CD14-positive monocyte (primary cell): ENCODE data around the gene PAM16. TPM values are rescaled to one million over a fixed set of nuclear protein-coding genes. Genes with fewer than 3 reads are reported as not detected.

Experiments
- DNase-seq, 3 donors: peaks; one replicate each; pipeline ENCODE4 v3.0.0-alpha.2; 2011 to 2022
- H2AFZ ChIP-seq: 2 replicates; pipeline ENCODE4 v1.6.0; 2012; ENCODE audit warnings: mild to moderate bottlenecking, low read depth, low read length, inconsistent platforms; ENCODE audit not compliant: insufficient read depth, poor library complexity, severe bottlenecking
- H3K27ac ChIP-seq, 2 donors: 1 replicate in 1 of 2; 2 replicates in 1 of 2; pipeline ENCODE4 v1.5.1; 2012 to 2013; ENCODE audit warnings: low read length in 2 of 2, control low read depth in 1 of 2, inconsistent platforms in 1 of 2, low read depth in 1 of 2, mild to moderate bottlenecking in 1 of 2
- H3K27me3 ChIP-seq, 2 donors: one replicate each; pipeline versions ENCODE4 v1.6.0 to v1.6.1; 2011 to 2013; ENCODE audit warnings: low read length in 2 of 2; ENCODE audit not compliant: control insufficient read depth in 2 of 2, insufficient read depth in 2 of 2
- H3K36me3 ChIP-seq, 2 donors: replicated peaks in 1 of 2; 1 replicate in 1 of 2; 2 replicates in 1 of 2; pipeline versions ENCODE4 v1.5.1 to v1.6.1; 2012 to 2013; ENCODE audit warnings: low read length in 2 of 2, control low read depth in 1 of 2, inconsistent platforms in 1 of 2, mild to moderate bottlenecking in 1 of 2; ENCODE audit not compliant: insufficient read depth in 2 of 2, control insufficient read depth in 1 of 2
- H3K4me1 ChIP-seq, 2 donors: 1 replicate in 1 of 2; 2 replicates in 1 of 2; pipeline versions ENCODE4 v1.5.1 to v1.6.1; 2012 to 2013; ENCODE audit warnings: low read length in 2 of 2, control low read depth in 1 of 2, inconsistent platforms in 1 of 2, mild to moderate bottlenecking in 1 of 2, moderate library complexity in 1 of 2; ENCODE audit not compliant: insufficient read depth in 2 of 2, control insufficient read depth in 1 of 2
- H3K4me2 ChIP-seq: replicated peaks from 2 replicates; pipeline ENCODE3; 2012; ENCODE audit warnings: low read length, moderate library complexity, mild to moderate bottlenecking; ENCODE audit not compliant: poor library complexity, severe bottlenecking; ENCODE audit errors: extremely low read depth
- H3K4me3 ChIP-seq, 3 experiments: fragments of 200-600 bp in 1 of 3; sonication (generic) in 1 of 3; replicated peaks in 1 of 3; 1 replicate in 2 of 3; 2 replicates in 1 of 3; pipeline ENCODE4 v1.5.1; 2011 to 2013; ENCODE audit warnings: low read length in 3 of 3, mild to moderate bottlenecking in 3 of 3, control low read depth in 2 of 3, low read depth in 2 of 3, inconsistent platforms in 1 of 3, moderate library complexity in 1 of 3
- H3K79me2 ChIP-seq: 2 replicates; pipeline ENCODE4 v1.6.0; 2012; ENCODE audit warnings: mild to moderate bottlenecking, control low read depth, inconsistent platforms, low read length, moderate library complexity; ENCODE audit not compliant: insufficient read depth
- H3K9ac ChIP-seq: 2 replicates; pipeline ENCODE4 v1.6.0; 2017; ENCODE audit warnings: low read length, mild to moderate bottlenecking; ENCODE audit not compliant: insufficient read depth, poor library complexity, severe bottlenecking
- H3K9me3 ChIP-seq, 2 donors: replicated peaks in 1 of 2; 1 replicate in 1 of 2; 2 replicates in 1 of 2; pipeline versions ENCODE4 v1.5.1 to v1.6.1; 2012 to 2013; ENCODE audit warnings: low read length in 2 of 2, control low read depth in 1 of 2; ENCODE audit not compliant: control insufficient read depth in 1 of 2, insufficient read depth in 1 of 2
- H4K20me1 ChIP-seq: 2 replicates; pipeline ENCODE4 v1.6.0; 2012; ENCODE audit warnings: mild to moderate bottlenecking, low read length, control low read depth, moderate library complexity; ENCODE audit not compliant: insufficient read depth
- H3K27ac Mint-ChIP-seq, 7 donors: one replicate each; pipeline ENCODE4 v1.8.0; 2020; ENCODE audit warnings: mild to moderate bottlenecking in 7 of 7, mixed read lengths in 7 of 7, moderate library complexity in 6 of 7, inconsistent platforms in 2 of 7
- H3K27me3 Mint-ChIP-seq, 3 donors: one replicate each; pipeline ENCODE4 v1.8.0; 2021 to 2022; ENCODE audit warnings: low read depth in 3 of 3, mild to moderate bottlenecking in 3 of 3, mixed read lengths in 3 of 3, moderate library complexity in 3 of 3, inconsistent platforms in 1 of 3
- H3K36me3 Mint-ChIP-seq, 2 donors: one replicate each; pipeline ENCODE4 v1.8.0; 2020; ENCODE audit warnings: mixed read lengths in 2 of 2, inconsistent platforms in 1 of 2, mild to moderate bottlenecking in 1 of 2
- H3K4me1 Mint-ChIP-seq: one replicate; pipeline ENCODE4 v1.8.0; 2020; ENCODE audit warnings: mild to moderate bottlenecking, mixed read lengths
- H3K4me3 Mint-ChIP-seq, 2 donors: one replicate each; pipeline ENCODE4 v1.8.0; 2020; ENCODE audit warnings: mild to moderate bottlenecking in 2 of 2, mixed read lengths in 2 of 2, moderate library complexity in 1 of 2
- H3K9me3 Mint-ChIP-seq, 7 donors: one replicate each; pipeline ENCODE4 v1.8.0; 2020 to 2022; ENCODE audit warnings: mixed read lengths in 7 of 7, mild to moderate bottlenecking in 6 of 7, moderate library complexity in 6 of 7, inconsistent platforms in 2 of 7
- WGBS: methylation state at CpG from one replicate; pipeline ENCODE4 v1.1.5; 2013; ENCODE audit warnings: missing lambda C conversion rate; ENCODE audit not compliant: insufficient coverage; 5-methylcytosine and 5-hydroxymethylcytosine counted together
- intact Hi-C, 2 donors: fragments of 100-400 bp; cut with micrococcal nuclease; formaldehyde crosslinking; loops; one replicate each; pipeline versions ENCODE4 v1.15.0 to v1.15.1; 2023
- polyA plus RNA-seq, 3 donors: library from polyadenylated mRNA; depleted of rRNA in 1 of 3; unstranded in 2 of 3; stranded (reverse) in 1 of 3; fragments of 300-500 nt in 2 of 3; fragments of >200 nt in 1 of 3; fragmentation: Illumina TruSeq in 2 of 3; gene quantifications; 1 replicate in 2 of 3; 2 replicates in 1 of 3; pipeline ENCODE4 v1.2.3, GENCODE V29; 2012 to 2021
- TF ChIP-seq, protein P1 (sequence below): fragments of 200-600 bp; IDR thresholded peaks from one replicate; pipeline ENCODE4 v1.8.0; 2022; ENCODE audit warnings: antibody characterized with exemption, mild to moderate bottlenecking

The PAM16 gene
- polyA plus RNA-seq, 3 donors: 34.3 to 37.6 (median 34.7) TPM

DNA sequence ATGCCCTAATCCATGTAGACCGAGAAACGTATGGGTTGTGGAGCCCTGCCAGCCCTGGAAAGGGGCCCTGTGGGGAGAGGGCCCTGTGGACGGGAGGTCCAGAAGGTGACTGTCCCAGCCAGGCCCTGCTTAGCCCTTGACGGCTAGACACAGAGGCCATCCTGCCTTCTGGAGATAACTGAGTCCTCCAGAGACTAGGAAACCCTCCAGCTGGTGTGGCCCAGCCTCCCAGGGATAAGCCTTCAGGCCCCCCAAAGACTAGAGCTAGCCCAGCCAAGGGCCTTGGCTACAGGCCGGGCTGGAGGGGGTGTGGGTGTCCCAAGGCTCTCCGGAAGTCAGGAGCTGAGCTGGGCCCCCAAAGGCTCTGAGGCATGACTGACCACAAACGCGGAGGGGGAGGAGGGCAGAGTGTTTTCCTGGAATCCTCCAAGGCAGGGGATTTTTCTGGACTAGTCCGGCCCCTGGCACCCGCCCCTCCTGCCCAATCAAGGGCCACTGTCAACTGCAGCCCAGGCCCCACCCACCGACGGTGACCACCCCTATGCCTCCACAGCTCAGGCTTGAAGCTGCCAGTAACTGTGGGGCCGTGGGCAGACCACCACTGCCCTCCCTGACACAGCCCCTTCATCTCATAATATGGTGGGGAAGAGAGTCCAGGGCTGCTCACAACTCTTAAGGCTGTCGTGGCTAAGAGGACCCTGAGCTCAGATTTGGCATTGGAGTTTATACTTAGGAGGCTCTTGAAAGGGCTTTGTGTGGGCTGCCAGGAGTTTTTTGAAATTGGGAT lies 19.6 kb upstream of the PAM16 start:
- no peak overlapping the region for H3K4me3 Mint-ChIP-seq
- DNase-seq: no peak
- Histone ChIP-seq H3K9ac (no peak overlapping the region), H4K20me1 (peaks cover 100% of the 10 kb centered on the region), H3K4me1 (peaks cover 14 to 27% of the 10 kb centered on the region in 2 donors), H3K4me2 (peak overlapping the region; percentile 78), H2AFZ (no peak overlapping the region), H3K27ac (no peak overlapping the region), H3K27me3 (no peaks in the 10 kb centered on the region), H3K79me2 (peaks cover 20% of the 10 kb centered on the region), H3K9me3 (no peaks in the 10 kb centered on the region), H3K36me3 (peaks cover 31 to 46% of the 10 kb centered on the region in 2 donors), H3K4me3 (no peak overlapping the region)
- no peaks in the 10 kb centered on the region for H3K9me3 Mint-ChIP-seq
- peaks cover 24% of the 10 kb centered on the region for H3K4me1 Mint-ChIP-seq
- 91% methylated on average over 9 of the region's 14 CpGs for WGBS
- H3K27me3 Mint-ChIP-seq: peaks cover 1 to 3% (median 2%) of the 10 kb centered on the region in 3 donors
- peak overlapping the region in 1 of 7 donors; percentile 20 for H3K27ac Mint-ChIP-seq
- intact Hi-C loops: no loop called here
- H3K36me3 Mint-ChIP-seq: peaks cover 18 to 49% of the 10 kb centered on the region in 2 donors
- TF ChIP-seq, protein P1, sequence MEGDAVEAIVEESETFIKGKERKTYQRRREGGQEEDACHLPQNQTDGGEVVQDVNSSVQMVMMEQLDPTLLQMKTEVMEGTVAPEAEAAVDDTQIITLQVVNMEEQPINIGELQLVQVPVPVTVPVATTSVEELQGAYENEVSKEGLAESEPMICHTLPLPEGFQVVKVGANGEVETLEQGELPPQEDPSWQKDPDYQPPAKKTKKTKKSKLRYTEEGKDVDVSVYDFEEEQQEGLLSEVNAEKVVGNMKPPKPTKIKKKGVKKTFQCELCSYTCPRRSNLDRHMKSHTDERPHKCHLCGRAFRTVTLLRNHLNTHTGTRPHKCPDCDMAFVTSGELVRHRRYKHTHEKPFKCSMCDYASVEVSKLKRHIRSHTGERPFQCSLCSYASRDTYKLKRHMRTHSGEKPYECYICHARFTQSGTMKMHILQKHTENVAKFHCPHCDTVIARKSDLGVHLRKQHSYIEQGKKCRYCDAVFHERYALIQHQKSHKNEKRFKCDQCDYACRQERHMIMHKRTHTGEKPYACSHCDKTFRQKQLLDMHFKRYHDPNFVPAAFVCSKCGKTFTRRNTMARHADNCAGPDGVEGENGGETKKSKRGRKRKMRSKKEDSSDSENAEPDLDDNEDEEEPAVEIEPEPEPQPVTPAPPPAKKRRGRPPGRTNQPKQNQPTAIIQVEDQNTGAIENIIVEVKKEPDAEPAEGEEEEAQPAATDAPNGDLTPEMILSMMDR: no peak

DNA sequence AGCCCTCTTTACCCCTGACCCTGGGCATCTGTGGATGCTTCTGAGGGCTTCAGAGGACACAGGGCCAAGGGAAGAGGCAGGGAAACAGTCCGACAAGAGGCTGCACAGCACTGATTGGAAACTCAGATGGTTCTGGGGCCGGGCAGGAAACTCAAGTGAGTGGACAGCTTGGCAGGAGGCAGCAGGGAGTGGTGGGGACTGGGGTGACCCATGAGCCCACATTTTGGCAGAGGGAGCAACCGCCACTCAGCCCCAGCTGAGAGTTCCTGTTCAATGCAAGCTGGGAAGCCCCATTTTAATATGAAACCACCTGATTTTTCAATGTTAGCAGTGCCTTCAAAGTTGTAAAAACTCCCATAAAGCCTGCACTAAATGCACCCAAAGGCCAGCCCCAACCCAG lies 19.0 kb upstream of the PAM16 start:
- no peak overlapping the region for H3K27ac Mint-ChIP-seq
- Histone ChIP-seq H2AFZ (no peak overlapping the region), H3K27me3 (no peaks in the 10 kb centered on the region), H3K79me2 (peaks cover 20% of the 10 kb centered on the region), H3K4me1 (peaks cover 14 to 27% of the 10 kb centered on the region in 2 donors), H4K20me1 (peaks cover 100% of the 10 kb centered on the region), H3K36me3 (peaks cover 35 to 52% of the 10 kb centered on the region in 2 donors), H3K4me3 (no peak overlapping the region), H3K4me2 (no peak overlapping the region), H3K9me3 (no peaks in the 10 kb centered on the region), H3K27ac (no peak overlapping the region), H3K9ac (no peak overlapping the region)
- peaks cover 3% of the 10 kb centered on the region in 3 donors for H3K27me3 Mint-ChIP-seq
- TF ChIP-seq, protein P1: no peak
- DNase-seq: no peak
- H3K4me1 Mint-ChIP-seq: peaks cover 18% of the 10 kb centered on the region
- intact Hi-C loops: no loop called here
- no peak overlapping the region for H3K4me3 Mint-ChIP-seq
- H3K9me3 Mint-ChIP-seq: no peaks in the 10 kb centered on the region
- 96% methylated on average over 3 of the region's 3 CpGs for WGBS
- H3K36me3 Mint-ChIP-seq: peaks cover 22 to 50% of the 10 kb centered on the region in 2 donors
